Left forelimb (tissue), 1 donor: Measurements from ENCODE around the gene ARL6IP4.

Experiments used
- DNase-seq: peaks from one replicate; pipeline ENCODE4 v3.0.0-alpha.2; 2018; ENCODE audit warnings: low spot score

Gene ARL6IP4

DNA sequence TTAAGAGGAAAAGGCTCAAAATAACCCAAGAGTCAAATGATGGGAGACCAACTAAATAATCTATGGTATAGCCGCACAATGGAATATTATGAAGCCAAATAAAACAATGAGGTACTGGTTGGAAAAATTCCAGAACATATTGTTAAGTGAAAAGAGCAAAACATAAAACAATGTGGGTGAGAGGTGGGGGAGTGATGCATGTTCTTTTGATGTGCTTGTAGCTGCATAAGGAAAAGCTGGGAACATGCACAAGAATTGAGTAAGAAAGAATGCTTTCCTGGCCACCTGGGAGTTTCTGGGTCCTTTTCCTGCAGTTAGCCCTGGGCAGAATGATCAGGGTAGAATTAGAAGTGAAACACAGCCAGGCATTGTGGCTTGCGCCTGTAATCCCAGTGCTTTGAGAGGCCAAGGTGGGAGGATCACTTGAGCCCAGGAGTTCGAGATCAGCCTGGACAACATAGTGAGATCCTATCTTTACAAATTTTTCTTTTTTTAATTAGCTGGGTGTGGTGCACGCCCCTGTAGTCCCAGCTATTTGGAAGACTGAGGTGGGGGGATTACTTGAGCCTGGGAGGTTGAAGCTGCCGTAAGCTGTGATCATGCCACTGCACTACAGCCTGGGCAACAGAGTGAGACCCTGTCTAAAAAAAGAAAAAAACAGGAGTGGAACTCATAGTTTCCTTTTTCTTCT, 22.1 kb upstream of the ARL6IP4 start:
- DNase-seq, result no peak

DNA sequence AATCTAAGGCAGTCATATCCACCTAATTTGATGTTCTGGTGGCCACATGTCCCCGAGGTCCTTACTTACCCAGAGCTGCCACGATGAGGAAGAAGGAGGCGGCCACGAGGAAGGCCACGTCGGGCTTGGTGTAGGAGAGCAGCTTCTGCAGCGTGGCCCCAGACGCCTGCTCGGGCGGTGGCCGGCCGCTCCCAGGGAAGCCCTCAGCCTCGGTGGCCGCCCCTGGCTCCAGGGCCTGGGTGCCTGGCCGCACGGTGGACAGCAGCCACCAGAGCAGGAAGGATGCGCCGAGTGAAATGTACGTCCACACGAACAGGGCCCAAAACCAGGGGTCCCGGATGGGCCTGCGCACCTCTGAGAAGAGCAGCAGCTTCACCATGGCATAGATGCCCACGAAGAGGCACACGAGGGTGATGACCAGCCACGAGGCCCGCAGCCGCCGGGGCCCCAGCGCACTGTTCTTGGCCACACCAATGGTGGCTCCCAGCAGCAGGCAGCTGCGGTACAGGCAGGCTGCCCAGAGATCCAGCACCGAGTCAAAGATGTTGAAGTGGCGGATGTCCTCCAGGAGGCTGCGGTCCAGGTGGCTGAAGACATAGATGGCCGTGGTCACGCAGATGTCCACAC, 20.8 kb upstream of the ARL6IP4 start:
- DNase-seq, result no peak

DNA sequence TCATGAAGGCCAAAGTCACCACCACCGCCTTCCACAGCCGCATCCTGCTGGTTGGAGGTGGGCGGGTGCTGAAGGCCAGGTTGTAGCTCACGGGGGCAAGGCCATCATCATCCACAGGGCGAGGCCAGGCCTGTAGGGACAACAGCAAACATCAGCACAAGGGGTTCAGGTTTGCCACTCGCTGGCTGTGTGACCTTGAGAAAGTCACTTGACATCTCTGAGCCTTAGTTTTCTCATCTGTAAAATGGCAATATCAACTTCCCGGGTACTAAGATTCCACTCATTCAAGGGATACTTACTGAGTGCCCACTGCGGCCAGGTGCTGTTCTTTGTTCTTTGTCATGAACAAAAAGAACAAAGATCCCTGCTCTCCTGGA, 20.3 kb upstream of the ARL6IP4 start:
- DNase-seq, result no peak

DNA sequence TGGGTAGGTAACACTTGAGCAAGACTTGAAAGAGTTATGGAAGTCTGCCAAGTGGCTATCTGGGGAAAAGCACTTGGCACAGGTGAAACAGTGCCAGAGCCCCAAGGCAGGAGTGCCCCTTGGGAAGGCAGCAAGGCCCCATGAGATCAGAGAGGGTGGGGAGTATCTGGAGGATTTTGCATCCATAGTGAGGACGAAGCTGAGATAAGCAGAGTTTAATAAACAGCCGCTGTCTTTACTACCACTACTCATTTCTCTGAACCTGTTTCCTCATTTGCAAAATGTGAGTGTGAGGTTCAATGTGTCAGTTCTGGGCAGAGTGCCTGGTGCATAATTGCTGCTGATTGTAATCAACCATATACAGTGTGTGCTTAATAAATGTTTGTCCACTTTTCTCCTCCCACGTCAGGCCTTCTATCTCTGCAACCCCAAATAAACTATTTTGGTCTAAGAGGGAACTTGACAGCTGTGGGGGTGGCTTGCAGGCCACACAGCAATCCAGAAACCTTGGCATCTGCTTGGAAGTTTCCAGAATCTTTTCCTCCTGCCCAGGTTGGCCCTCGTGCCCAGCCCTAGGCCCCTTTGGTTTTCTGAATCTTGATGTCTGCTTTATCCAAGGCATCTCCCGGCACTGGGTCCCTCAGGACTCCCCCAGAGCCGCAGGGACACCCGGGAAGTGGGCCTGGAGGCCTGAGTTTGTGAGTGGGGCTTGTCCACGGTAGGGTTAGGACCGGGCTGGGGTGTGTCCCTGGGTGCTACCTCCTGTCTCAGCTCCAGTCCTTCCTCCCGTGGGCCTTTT, 18.8 kb upstream of the ARL6IP4 start:
- no peak for DNase-seq

DNA sequence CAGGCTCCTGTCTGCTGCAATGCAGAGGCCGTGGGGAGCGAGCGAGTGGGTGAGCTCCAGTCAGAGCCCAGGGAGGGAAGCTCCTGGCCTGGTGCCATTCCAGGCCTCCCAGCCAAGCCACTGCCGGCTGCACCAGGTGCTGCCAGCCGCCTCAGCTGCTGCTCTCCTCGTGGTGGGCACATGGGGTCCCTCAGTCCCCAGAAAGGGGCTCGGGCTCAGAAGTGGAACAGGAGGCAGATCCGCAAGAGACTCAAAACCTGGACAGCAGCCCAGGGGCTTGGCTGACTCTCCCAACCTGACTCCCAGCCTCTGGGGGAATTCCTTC, 16.6 kb upstream of the ARL6IP4 start:
- no peak for DNase-seq

DNA sequence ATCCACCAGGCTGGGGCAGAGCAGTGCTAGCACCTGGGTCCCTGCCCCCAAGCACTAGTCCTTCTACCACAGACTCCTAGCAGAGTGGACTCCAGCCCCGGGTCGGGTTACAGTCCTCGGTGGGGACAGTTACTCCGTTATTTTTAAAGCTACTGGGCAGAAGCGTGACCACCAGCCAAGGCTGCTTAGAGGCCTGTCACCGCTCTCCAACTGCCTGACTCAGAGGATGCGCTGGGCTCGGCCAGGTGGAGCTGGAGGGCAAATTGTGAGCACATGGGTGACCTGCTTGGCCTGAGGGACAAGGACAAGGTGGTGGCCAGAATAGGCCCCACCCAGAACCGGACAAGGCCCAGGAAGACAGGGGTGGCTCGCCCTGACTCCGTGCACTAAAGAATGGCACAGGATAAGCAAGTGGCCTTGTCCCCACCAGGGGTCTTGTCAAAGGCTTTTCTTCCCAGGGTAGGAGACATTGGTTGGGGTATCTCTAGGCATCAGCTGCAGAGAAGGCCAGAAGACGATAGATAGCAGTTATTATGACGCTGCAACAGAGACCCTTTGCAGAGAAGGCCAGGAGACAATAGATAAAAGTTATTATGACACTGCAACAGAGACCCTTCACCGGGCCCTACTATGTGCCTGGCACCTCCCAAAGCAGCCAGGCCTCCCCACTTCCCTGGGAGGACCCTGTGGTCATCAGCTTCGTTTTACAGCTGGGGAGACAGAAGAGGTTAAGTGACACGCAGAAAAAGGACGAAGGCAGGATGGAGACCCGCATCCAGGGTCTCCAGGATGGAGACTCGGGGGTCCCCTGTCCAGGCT, 15.8 kb upstream of the ARL6IP4 start:
- DNase-seq, result no peak

DNA sequence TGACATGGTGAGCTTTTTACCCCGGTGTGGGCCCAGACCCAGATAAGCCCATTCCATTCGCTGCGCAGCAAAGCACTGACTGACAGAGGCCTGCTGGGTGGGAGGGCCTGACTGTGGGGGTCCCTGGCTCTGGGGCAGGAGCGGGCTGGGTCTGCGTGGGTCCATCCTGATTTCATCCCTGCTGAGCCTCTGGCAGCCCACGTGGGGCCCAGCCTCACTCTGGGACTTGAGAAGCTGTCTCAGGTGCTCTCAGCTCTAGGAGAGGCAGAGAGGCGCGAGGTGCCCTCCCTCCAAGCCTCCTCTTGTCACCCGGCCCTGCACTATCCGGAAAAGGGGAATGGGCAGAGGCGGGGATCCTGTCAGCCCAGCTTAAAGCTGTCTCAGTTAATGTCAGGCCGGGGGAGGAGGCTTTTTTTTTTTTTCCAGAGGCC, 15.1 kb upstream of the ARL6IP4 start:
- DNase-seq, result no peak

DNA sequence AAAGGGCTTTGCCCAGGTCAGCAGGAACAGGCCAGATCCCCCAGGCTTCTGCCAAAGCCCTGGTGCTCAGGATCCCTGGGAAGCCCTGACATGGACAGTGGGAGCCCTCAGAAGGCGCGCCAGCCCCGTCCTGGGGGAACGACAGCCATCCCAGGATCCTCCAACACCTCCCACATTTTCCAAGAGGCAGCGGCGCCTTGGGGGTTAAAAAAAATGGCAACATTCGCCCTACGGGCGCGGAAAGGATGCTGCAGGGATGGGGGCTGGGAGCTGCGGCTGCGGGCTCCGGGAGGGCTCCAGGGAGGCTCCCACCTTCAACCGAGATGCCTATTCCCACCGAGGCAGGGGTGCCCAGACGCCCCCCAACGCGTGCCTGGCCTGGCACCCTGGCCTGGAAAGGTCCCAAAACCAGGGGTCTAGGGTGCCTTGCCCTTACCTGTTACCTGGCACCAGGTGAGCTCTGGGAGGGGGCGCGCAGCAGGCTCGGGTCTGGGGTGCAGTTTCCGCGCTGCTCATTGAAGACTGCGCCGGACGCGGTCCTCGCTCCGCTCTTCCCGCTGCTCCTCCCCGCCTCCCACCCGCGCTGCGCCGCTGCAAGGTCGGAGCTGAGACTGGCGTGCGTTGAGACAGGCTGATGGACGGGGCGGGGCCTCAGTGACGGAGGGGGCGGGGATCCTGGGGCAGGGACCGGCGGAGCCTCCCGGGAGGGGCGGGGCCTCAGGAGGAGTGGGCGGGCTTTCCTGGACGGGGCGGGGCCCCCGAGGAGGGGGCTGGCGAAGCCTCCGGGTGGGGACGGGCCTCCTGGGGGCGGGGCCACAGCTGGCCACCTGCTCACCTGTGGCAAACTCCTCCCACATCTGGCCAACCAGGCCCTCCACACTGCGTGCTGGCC, 14.4 kb upstream of the ARL6IP4 start, which contains the start of gene ABCB9:
Gene ABCB9 (minus strand): TSS at position 613 of the 892 bp plus-strand sequence. CDS start 6,228 bp downstream, outside the sequence.
- peak; percentile 88 for DNase-seq

DNA sequence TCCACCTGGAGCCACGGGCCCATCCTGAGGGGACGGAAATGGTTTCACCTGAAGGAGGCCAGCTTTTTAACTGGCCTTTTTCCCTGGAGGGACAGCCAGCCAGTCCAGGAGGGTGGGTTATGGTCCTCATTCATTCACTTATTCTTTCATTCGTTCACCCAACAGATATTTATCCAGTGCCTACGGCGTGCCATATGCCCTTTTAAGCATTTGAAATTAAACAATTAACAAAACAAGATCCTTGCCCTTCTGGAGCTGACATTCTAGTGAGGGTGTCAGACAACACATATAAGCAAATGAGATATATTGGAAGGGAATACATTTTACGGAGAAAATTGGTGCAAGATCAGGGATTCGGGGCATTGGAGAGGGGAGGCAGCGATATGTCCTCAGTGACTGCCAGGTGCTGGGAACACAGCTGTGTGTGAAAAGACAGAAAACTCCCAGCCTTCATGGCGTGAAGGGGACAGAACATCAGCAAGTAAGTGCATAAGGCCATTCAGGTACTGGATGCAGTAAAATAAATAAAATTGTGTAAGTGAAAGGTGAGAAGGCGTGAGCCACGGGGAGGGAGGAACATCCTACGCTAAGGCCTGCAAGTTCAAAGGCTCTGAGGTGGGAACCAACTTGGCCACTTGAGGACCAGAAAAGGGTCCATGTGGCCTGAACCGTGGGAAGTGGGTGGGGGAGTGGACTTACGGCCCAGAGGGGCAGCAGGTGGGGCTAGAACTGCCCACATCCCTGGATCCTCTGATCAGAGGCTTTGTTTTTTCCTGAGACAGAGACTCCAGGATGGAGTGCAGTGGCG, 13.5 kb upstream of the ARL6IP4 start:
- DNase-seq, result no peak

DNA sequence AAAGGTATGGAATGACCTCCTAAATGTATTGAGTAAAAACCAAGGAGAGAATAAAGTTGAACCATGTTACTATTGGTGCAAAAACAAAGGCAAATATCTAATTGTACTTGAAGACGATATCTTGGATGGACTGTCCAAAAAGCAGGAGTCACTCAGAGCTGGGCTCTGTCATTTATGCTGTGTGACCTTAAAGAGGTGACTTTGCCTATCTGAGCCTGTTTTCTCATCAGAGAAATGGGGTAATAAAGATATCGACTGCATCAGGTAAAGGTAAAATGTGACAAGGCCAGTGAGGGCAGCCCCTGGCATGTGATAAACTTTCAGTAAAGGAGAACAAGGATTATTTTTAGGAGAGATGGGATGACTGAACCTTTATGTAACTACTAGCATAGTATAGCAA, 12.4 kb upstream of the ARL6IP4 start:
- DNase-seq, result no peak

DNA sequence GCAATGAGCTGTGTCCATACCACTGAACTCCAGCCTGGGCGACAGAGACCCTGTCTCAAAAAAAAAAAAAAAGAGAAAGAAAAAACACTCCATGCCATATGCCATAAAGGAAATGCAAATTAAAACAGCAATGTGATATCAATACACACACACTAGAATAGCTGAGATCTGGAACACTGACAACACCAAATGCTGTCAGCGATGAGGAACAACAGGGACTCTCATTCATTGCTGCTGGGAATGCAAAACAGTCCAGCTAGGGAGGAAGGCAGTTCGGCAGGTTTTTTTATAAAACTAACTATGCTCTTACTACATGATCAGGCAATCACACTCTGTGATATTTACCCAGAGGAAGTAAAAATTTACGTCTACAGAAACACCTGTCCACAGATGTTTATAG, 10.8 kb upstream of the ARL6IP4 start:
- no peak for DNase-seq

DNA sequence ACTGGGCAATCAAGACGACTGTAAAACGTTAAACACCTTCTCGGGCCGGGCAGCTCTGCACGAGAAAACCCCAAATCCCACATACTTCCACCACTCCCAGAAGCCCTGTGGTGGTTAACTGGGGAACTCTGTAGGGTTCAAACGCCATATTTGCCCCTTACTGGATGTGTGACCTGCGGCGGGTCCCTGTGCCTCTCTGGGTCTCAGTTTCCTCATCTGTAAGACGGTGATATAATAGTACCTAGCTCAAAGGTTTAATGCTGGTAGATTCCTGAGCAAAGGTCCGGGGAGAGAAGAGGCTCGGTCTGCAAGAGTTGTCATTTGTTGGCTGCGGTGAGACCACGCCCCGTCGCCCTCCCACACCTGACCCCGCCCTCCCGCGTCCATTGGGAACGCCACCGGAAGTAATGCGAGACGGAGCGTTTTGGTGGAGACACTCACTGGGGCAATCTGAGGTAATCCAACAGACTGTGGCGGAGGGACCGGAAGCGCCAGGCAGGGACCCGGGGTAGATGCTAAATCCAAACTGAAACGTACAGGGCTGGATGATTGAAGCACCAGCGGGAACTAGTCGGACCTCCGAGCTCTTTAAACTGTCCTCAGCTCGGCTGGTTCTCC, 6.1 kb upstream of the ARL6IP4 start:
- peak; percentile 99 for DNase-seq

DNA sequence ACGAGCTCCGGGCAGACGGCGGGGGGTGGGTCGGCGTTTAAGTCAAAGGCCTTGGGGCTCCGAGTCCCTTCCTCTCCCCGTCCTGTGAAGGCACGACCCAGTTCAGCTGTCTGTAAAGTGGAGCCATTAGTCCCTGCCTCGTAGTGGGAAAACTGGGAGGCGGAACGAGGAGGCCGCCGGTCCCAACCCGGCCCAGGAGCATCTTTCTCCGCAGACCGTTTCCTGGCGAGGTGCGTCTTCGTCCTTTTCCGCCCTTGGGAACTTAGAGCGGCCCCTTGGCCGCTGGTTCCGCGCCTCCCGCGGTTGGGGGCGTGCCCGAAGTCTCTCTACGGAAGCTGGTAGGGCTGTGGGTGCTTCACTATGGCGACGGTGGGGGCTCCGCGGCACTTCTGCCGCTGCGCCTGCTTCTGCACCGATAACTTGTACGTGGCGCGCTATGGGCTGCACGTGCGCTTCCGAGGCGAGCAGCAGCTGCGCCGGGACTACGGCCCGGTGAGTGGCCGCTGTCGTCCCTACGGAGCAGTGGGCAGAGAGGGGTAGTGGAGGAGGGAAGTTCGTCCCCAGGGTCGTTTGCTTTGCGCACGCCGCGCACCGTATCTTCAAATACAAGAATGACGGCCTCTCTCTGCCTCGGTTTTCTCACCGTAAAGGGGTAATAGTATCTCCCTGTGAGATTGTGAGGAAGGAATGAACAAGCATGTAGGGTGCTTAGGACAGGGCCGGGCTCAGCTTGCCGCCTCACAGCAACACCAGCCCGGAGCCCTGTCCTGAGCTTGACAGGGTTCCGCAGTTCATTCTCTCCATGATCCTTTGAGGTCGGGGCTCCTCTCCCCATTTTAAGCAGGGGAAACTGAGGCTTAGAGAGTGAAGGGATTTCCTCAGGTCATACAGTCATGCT, 5.3 kb upstream of the ARL6IP4 start, which contains the start of gene OGFOD2:
Gene OGFOD2 (plus strand): TSS at position 353 of the 898 bp plus-strand sequence. CDS start 8 bp downstream, at position 361.
- peak; percentile 94 for DNase-seq

DNA sequence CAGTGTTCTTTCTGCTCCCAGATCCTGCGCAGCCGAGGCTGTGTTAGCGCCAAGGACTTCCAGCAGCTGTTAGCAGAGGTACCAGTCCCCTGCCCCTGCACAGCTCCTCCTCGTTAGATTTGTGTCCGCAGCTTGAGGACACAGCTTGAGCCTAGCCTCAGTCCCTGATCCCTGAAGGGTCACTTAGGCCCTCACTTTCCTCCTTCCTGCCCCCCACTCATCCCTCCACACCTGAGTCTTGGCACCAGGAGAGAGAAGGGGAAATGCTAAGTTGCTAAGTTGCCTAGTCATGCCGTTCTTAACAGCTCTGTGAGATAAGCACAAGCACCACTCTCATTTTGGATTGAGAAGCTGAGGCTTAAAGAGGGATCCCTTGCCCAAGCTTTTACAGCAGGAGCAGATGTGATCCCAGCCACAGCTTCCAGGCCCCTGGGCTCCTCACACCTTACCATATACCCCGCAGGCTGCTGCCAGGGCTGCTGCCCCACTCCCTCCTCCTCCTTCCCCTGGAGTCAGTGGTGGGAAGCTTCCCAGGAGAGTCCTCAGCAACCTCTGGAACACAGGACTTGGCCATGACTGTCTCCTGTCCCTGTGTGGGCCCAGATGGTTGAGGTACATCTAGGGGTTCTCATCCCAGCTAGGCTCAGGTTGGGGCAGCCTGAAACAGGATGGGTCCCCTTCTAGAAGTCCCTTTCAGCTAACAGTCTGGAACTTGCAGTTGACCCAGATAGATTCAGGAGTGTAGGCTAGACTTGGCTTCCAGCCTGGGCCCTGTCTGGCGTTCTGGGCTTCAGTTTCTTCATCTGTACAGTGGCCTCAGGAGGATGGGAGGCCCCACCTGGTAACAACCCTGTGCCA, 4.5 kb upstream of the ARL6IP4 start:
- DNase-seq, result no peak

DNA sequence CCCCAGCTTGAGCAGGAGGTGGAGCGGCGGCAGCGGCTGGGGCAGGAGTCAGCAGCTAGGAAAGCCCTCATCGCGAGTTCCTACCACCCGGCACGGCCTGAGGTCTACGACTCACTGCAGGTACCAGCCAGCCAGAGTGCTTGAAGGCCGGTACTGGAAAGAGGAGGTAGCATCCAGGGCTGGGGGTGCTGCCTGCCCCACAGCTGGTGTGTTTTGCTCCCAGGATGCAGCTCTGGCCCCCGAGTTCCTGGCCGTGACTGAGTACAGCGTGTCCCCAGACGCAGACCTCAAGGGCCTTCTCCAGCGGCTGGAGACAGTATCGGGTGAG, 3.9 kb upstream of the ARL6IP4 start:
- DNase-seq, result no peak

DNA sequence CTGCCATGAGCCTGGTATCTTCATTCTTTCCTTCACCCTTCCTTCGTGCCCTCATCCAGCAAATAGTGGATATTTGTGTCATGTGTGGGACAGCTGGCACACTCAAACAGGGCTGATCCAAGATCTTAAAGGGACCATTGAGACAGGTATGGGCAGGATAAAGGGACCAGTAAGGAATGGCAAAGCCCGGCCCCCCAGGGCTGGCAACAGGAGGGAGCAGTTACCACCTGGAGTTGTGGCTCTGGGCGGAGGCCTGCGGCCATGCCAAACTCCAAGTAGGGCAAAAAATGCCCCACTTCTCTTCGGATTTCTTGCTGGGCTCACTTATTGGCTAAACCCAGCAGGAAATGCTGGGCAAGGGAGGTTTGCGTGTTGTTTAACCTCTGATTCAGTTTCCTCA, 3.3 kb upstream of the ARL6IP4 start:
- no peak for DNase-seq

DNA sequence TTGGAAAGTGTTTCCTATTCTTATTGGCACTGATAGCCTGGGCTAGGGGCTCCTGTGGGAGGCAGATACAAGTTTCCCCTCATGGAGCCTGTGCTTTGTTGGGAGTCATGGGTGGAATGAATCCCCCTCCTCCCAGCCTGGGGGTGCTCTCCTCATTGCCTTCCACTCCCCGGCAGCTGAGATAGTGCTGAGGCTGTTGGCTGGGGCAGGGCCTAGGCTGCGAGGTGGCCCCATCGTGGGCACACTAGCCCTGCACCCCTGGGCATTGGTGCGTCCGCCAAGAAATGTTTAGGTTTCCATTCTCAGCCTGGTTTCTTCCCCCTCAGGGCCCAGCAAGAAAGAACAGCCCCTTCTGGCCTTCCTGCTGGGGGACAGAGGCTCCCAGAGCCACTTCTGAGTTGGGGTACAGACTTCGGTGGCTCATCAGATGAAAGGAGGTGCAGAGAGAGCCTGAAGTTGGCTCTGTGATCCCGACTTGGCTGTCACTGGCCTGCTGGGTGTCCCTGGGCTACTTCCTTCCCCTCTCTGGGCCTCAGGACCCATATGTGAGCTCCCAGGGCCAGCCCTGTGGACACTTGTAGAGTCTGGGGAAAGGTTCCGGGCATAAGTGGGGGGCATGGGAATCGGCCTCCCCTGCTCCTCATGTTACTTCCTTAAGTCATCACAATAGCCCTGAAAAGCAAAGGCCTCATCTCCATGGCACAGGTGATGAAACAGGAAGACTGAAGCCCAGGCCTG, 2.7 kb upstream of the ARL6IP4 start:
- no peak for DNase-seq
